HepG2 (cell line): ENCODE measurements around the gene ARHGAP33. TPM values are rescaled to one million over a fixed set of nuclear protein-coding genes. Genes with fewer than 3 reads are reported as not detected.

Experiments
- CBFB ChIP-seq: sonication (generic); formaldehyde crosslinking; IDR thresholded peaks from 2 replicates; pipeline ENCODE4 v1.4.0; 2020; ENCODE audit warnings: missing genetic modification reagents
- DPF2 ChIP-seq: sonication (generic); formaldehyde crosslinking; IDR thresholded peaks from 2 replicates; pipeline ENCODE4 v1.4.0; 2020; ENCODE audit warnings: mild to moderate bottlenecking, low read depth, missing genetic modification reagents, borderline replicate concordance
- FOSL2 ChIP-seq: sonication (generic); formaldehyde crosslinking; IDR thresholded peaks from 2 replicates; pipeline ENCODE4 v1.4.0; 2020; ENCODE audit warnings: missing genetic modification reagents
- GATAD1 ChIP-seq: IDR thresholded peaks from 2 replicates; pipeline ENCODE4 v1.6.1; 2016; ENCODE audit warnings: missing genetic modification reagents, missing compliant biosample characterization
- ISL2 ChIP-seq: sonication (generic); formaldehyde crosslinking; IDR thresholded peaks from 2 replicates; pipeline ENCODE4 v1.5.0; 2020; ENCODE audit warnings: missing genetic modification reagents
- MEF2D ChIP-seq: sonication (generic); formaldehyde crosslinking; IDR thresholded peaks from 2 replicates; pipeline ENCODE4 v1.5.1; 2020; ENCODE audit warnings: mild to moderate bottlenecking, missing genetic modification reagents
- MLX ChIP-seq: IDR thresholded peaks from 2 replicates; pipeline ENCODE4 v1.6.1; 2016
- NCOA1 ChIP-seq: sonication (generic); formaldehyde crosslinking; IDR thresholded peaks from 2 replicates; pipeline ENCODE4 v1.9.0; 2021; ENCODE audit warnings: missing genetic modification reagents
- NFE2L1 ChIP-seq: sonication (generic); formaldehyde crosslinking; IDR thresholded peaks from 2 replicates; pipeline ENCODE4 v1.4.0; 2020; ENCODE audit warnings: missing genetic modification reagents, mild to moderate bottlenecking, borderline replicate concordance
- POLR2A ChIP-seq, 2 experiments: IDR thresholded peaks; 2 replicates each; pipeline ENCODE4 v1.6.1; 2011; ENCODE audit warnings: low read depth in 2 of 2, low read length in 2 of 2, mild to moderate bottlenecking in 1 of 2, moderate library complexity in 1 of 2; ENCODE audit not compliant: insufficient read depth in 1 of 2
- RARG ChIP-seq: sonication (generic); formaldehyde crosslinking; IDR thresholded peaks from 2 replicates; pipeline ENCODE4 v1.4.0; 2020; ENCODE audit warnings: low read depth, mild to moderate bottlenecking, missing genetic modification reagents
- SRF ChIP-seq: IDR thresholded peaks from 2 replicates; pipeline ENCODE4 v1.6.1; 2011; ENCODE audit warnings: mild to moderate bottlenecking, low read depth, low read length, moderate library complexity
- SRSF4 ChIP-seq: fragments of 200-400 bp; formaldehyde crosslinking; IDR thresholded peaks from one replicate; pipeline ENCODE4 v1.6.1; 2018; ENCODE audit warnings: mild to moderate bottlenecking, low read depth, low read length, moderate library complexity; ENCODE audit not compliant: poor library complexity, severe bottlenecking
- THAP11 ChIP-seq: IDR thresholded peaks from 2 replicates; pipeline ENCODE4 v1.6.1; 2016; ENCODE audit warnings: missing biosample characterization, missing genetic modification reagents
- WIZ ChIP-seq: sonication (generic); formaldehyde crosslinking; IDR thresholded peaks from 2 replicates; pipeline ENCODE4 v1.5.1; 2020; ENCODE audit warnings: mild to moderate bottlenecking, missing genetic modification reagents
- YEATS4 ChIP-seq: sonication (generic); formaldehyde crosslinking; IDR thresholded peaks from 2 replicates; pipeline ENCODE4 v1.4.0; 2020; ENCODE audit warnings: missing genetic modification reagents, borderline replicate concordance
- ZFP36L1 ChIP-seq: sonication (generic); formaldehyde crosslinking; IDR thresholded peaks from 2 replicates; pipeline ENCODE4 v1.8.0; 2022; ENCODE audit warnings: mild to moderate bottlenecking, missing genetic modification reagents, moderate library complexity
- ZFY ChIP-seq: sonication (generic); formaldehyde crosslinking; IDR thresholded peaks from 2 replicates; pipeline ENCODE4 v1.4.0; 2020; ENCODE audit warnings: missing genetic modification reagents
- ZGPAT ChIP-seq: IDR thresholded peaks from 2 replicates; pipeline ENCODE4 v1.6.1; 2016; ENCODE audit warnings: mild to moderate bottlenecking
- ZMYM3 ChIP-seq: sonication (generic); formaldehyde crosslinking; IDR thresholded peaks from 2 replicates; pipeline ENCODE4 v1.5.1; 2020; ENCODE audit warnings: mild to moderate bottlenecking, missing genetic modification reagents
- ZNF460 ChIP-seq: sonication (generic); formaldehyde crosslinking; IDR thresholded peaks from 2 replicates; pipeline ENCODE4 v1.5.1; 2020; ENCODE audit warnings: missing genetic modification reagents, mild to moderate bottlenecking, borderline replicate concordance
- ZNF543 ChIP-seq: sonication (generic); formaldehyde crosslinking; IDR thresholded peaks from 2 replicates; pipeline ENCODE4 v1.4.0; 2020; ENCODE audit warnings: mild to moderate bottlenecking, missing genetic modification reagents
- ZNF616 ChIP-seq: sonication (generic); formaldehyde crosslinking; IDR thresholded peaks from 2 replicates; pipeline ENCODE4 v1.5.0; 2020; ENCODE audit warnings: low read depth, mild to moderate bottlenecking, missing genetic modification reagents
- ZNF704 ChIP-seq: sonication (generic); formaldehyde crosslinking; IDR thresholded peaks from 2 replicates; pipeline ENCODE4 v1.8.1; 2023; ENCODE audit warnings: mild to moderate bottlenecking, inconsistent platforms, moderate library complexity, missing genetic modification reagents, borderline replicate concordance
- ZNF780A ChIP-seq: sonication (generic); formaldehyde crosslinking; IDR thresholded peaks from 2 replicates; pipeline ENCODE4 v1.8.0; 2022; ENCODE audit warnings: mild to moderate bottlenecking, missing genetic modification reagents, moderate library complexity
- ZNF878 ChIP-seq: sonication (generic); formaldehyde crosslinking; IDR thresholded peaks from 2 replicates; pipeline ENCODE4 v1.8.1; 2023; ENCODE audit warnings: mild to moderate bottlenecking, missing genetic modification reagents, moderate library complexity
- polyA plus RNA-seq, 8 experiments: library from polyadenylated mRNA; depleted of rRNA in 3 of 8; stranded (reverse) in 7 of 8; unstranded in 1 of 8; fragments of >200 nt; fragmentation: Illumina TruSeq in 4 of 8; extraction: Trizol in 4 of 8; gene quantifications; 2 replicates each; pipeline versions ENCODE4 v1.2.1 to v1.2.3, GENCODE V29; 2011 to 2016; ENCODE audit warnings: low read depth in 4 of 8, missing spikeins in 1 of 8, mixed read lengths in 1 of 8; ENCODE audit not compliant: insufficient read depth in 1 of 8
- total RNA-seq, 5 experiments: library from RNA; depleted of rRNA; stranded (reverse); fragments of >200 nt; fragmentation: Illumina TruSeq; extraction: Trizol; gene quantifications; 2 replicates each; pipeline ENCODE4 v1.2.3, GENCODE V29; 2016; ENCODE audit warnings: low read depth in 1 of 5

ARHGAP33 gene
- total and polyA plus RNA-seq, 2 of the 13 experiments (the other 11 are each of a cell fraction or from before 2014, with no cell fraction given), result 1.3 to 2.7 TPM

- TF ChIP-seq ZGPAT (0 out of 2 replicates have a peak, but pooled peaks have one; percentile 35), ZMYM3 (CRISPR knock-in tag) (0 out of 2 replicates have a peak, but pooled peaks have one; percentile 59), ZNF780A (CRISPR knock-in tag) (no peak), DPF2 (CRISPR knock-in tag) (peak; percentile 3; the same call in 1 of the 2 replicates), ZFY (CRISPR knock-in tag) (no peak), MEF2D (CRISPR knock-in tag) (peak; percentile 47; the same call in 1 of the 2 replicates), ZNF460 (CRISPR knock-in tag) (peak; percentile 94), MLX (CRISPR knock-in tag) (no peak), GATAD1 (no peak), ZNF704 (CRISPR knock-in tag) (no peak), FOSL2 (CRISPR knock-in tag) (0 out of 2 replicates have a peak, but pooled peaks have one; percentile 8), POLR2A (IDR thresholded peaks at IDR 0.05; ENCODE audit: insufficient read depth in 1 of 2, low read depth in 2 of 2, low read length in 2 of 2) (0 out of 4 replicates have a peak, but pooled peaks of 1 of the 2 experiments have one; percentile 33), SRF (0 out of 2 replicates have a peak, but pooled peaks have one; percentile 19), SRSF4 (no peak), YEATS4 (CRISPR knock-in tag) (0 out of 2 replicates have a peak, but pooled peaks have one; percentile 4), WIZ (CRISPR knock-in tag) (no peak), ISL2 (peak; percentile 7; the same call in 1 of the 2 replicates), ZFP36L1 (no peak), RARG (CRISPR knock-in tag) (no peak), THAP11 (CRISPR knock-in tag) (peak; percentile 45; the same call in 1 of the 2 replicates), NCOA1 (no peak), ZNF878 (CRISPR knock-in tag) (no peak), CBFB (CRISPR knock-in tag) (no peak), ZNF616 (CRISPR knock-in tag) (no peak), ZNF543 (no peak), NFE2L1 (CRISPR knock-in tag) (no peak)
Measured at GRCh38 chr19:35813043-35813890, 37.9 kb downstream of the ARHGAP33 start (continued).
